SK-N-SH treated with all-trans-retinoic acid at 6 μM for 48 hours (cell line): ENCODE measurements around the gene DBN1.

Experiments used
- ATAC-seq: fragments of 200-7000 bp; cut with Tn5 transposase; 3 replicates; pipeline ENCODE4 v1.9.1; 2020; ENCODE audit warnings: mild to moderate bottlenecking, moderate library complexity
- ARNTL ChIP-seq: fragments of 450-650 bp; formaldehyde crosslinking; IDR thresholded peaks from 2 replicates; pipeline ENCODE4 v1.5.0; 2020; ENCODE audit warnings: low read depth, mild to moderate bottlenecking, moderate library complexity, borderline replicate concordance
- BACH2 ChIP-seq: fragments of 250-450 bp; sonication (Bioruptor Pico); IDR thresholded peaks from 2 replicates; pipeline ENCODE4 v1.9.0; 2021; ENCODE audit warnings: mild to moderate bottlenecking, borderline replicate concordance
- ESRRG ChIP-seq: fragments of 250-450 bp; sonication (Bioruptor Pico); IDR thresholded peaks from 2 replicates; pipeline ENCODE4 v1.6.1; 2021; ENCODE audit warnings: mild to moderate bottlenecking
- GLIS3 ChIP-seq: fragments of 250-450 bp; sonication (Bioruptor Pico); IDR thresholded peaks from 2 replicates; pipeline ENCODE4 v1.5.0; 2020; ENCODE audit warnings: mild to moderate bottlenecking, moderate library complexity
- ISL1 ChIP-seq: fragments of 250-450 bp; sonication (Bioruptor Pico); IDR thresholded peaks from 2 replicates; pipeline ENCODE4 v2.1.2; 2022; ENCODE audit warnings: mild to moderate bottlenecking, moderate library complexity
- PPARA ChIP-seq: fragments of 250-450 bp; sonication (Bioruptor Pico); IDR thresholded peaks from 2 replicates; pipeline ENCODE4 v1.5.0; 2020; ENCODE audit warnings: mild to moderate bottlenecking, borderline replicate concordance
- RARB ChIP-seq: fragments of 250-450 bp; sonication (Bioruptor Pico); IDR thresholded peaks from 2 replicates; pipeline ENCODE4 v1.8.0; 2021; ENCODE audit warnings: mild to moderate bottlenecking, moderate library complexity
- SNAI2 ChIP-seq: fragments of 250-450 bp; sonication (Bioruptor Pico); IDR thresholded peaks from 2 replicates; pipeline ENCODE4 v1.5.0; 2020; ENCODE audit warnings: mild to moderate bottlenecking, moderate library complexity
- TCF4 ChIP-seq: fragments of 250-450 bp; sonication (Bioruptor Pico); IDR thresholded peaks from 2 replicates; pipeline ENCODE4 v1.8.0; 2021; ENCODE audit warnings: mild to moderate bottlenecking, moderate library complexity, borderline replicate concordance
- TOX ChIP-seq: fragments of 250-450 bp; sonication (Bioruptor Pico); IDR thresholded peaks from 2 replicates; pipeline ENCODE4 v1.8.0; 2021; ENCODE audit warnings: mild to moderate bottlenecking, moderate library complexity, borderline replicate concordance
- ZC3H10 ChIP-seq: fragments of 250-450 bp; sonication (Bioruptor Pico); IDR thresholded peaks from 2 replicates; pipeline ENCODE4 v1.5.1; 2021; ENCODE audit warnings: mild to moderate bottlenecking, moderate library complexity
- ZFP3 ChIP-seq: fragments of 250-450 bp; sonication (Bioruptor Pico); IDR thresholded peaks from 2 replicates; pipeline ENCODE4 v1.5.0; 2020; ENCODE audit warnings: mild to moderate bottlenecking, moderate library complexity
- ZFP30 ChIP-seq: fragments of 450-650 bp; formaldehyde crosslinking; IDR thresholded peaks from 2 replicates; pipeline ENCODE4 v1.5.0; 2022; ENCODE audit warnings: mild to moderate bottlenecking, moderate library complexity
- ZNF565 ChIP-seq: fragments of 450-650 bp; formaldehyde crosslinking; conservative IDR thresholded peaks from 2 replicates; pipeline ENCODE4 v1.5.0; 2020; ENCODE audit warnings: low read depth, mild to moderate bottlenecking, moderate library complexity
- ZNF8 ChIP-seq: fragments of 450-650 bp; formaldehyde crosslinking; IDR thresholded peaks from 2 replicates; pipeline ENCODE4 v1.5.0; 2020; ENCODE audit warnings: mild to moderate bottlenecking, moderate library complexity
- TF ChIP-seq, protein P1 (sequence below): fragments of 250-450 bp; sonication (Bioruptor Pico); IDR thresholded peaks from 2 replicates; pipeline ENCODE4 v1.5.1; 2021; ENCODE audit warnings: mild to moderate bottlenecking, moderate library complexity
- TF ChIP-seq, protein P2 (sequence below): fragments of 250-450 bp; sonication (Bioruptor Pico); IDR thresholded peaks from 2 replicates; pipeline ENCODE4 v1.5.0; 2020; ENCODE audit warnings: mild to moderate bottlenecking, moderate library complexity
- TF ChIP-seq, protein P3 (sequence below): fragments of 250-450 bp; sonication (Bioruptor Pico); IDR thresholded peaks from 2 replicates; pipeline ENCODE4 v1.8.0; 2021; ENCODE audit warnings: low read depth, mild to moderate bottlenecking, moderate library complexity, borderline replicate concordance
- TF ChIP-seq, protein P4 (sequence below): fragments of 250-450 bp; sonication (Bioruptor Pico); IDR thresholded peaks from 2 replicates; pipeline ENCODE4 v1.5.1; 2020; ENCODE audit warnings: low read depth, mild to moderate bottlenecking, moderate library complexity
- TF ChIP-seq, protein P5 (sequence below): fragments of 250-450 bp; sonication (Bioruptor Pico); IDR thresholded peaks from 2 replicates; pipeline ENCODE4 v1.8.0; 2020; ENCODE audit warnings: mild to moderate bottlenecking, moderate library complexity, borderline replicate concordance

The DBN1 gene

DNA sequence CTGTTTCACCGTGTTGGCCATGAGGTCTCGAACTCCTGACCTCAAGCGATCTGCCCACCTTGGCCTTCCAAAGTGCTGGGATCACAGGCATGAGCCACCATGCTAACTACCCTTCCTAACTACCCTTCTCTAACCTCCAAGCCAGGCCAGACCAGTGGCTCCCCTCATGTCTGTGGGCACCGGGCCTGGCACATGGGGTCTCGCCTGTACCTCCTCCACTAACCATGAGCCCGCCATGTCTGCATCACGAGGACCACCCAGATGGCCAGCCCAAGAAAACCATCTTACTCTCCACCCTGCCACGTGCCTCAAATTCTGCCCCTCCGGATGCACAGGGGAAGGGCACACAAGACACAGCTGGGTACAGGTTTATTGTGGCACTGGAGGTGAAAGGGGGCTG, 9.6 kb upstream of the DBN1 start:
- no peak for ATAC-seq
- TF ChIP-seq ZC3H10 (CRISPR knock-in tag): no peak
- TF ChIP-seq GLIS3 (CRISPR knock-in tag): no peak
- TF ChIP-seq, protein P1, sequence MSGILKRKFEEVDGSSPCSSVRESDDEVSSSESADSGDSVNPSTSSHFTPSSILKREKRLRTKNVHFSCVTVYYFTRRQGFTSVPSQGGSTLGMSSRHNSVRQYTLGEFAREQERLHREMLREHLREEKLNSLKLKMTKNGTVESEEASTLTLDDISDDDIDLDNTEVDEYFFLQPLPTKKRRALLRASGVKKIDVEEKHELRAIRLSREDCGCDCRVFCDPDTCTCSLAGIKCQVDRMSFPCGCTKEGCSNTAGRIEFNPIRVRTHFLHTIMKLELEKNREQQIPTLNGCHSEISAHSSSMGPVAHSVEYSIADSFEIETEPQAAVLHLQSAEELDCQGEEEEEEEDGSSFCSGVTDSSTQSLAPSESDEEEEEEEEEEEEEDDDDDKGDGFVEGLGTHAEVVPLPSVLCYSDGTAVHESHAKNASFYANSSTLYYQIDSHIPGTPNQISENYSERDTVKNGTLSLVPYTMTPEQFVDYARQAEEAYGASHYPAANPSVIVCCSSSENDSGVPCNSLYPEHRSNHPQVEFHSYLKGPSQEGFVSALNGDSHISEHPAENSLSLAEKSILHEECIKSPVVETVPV (CRISPR knock-in tag): no peak
- TF ChIP-seq PPARA (CRISPR knock-in tag): no peak
- TF ChIP-seq, protein P2, sequence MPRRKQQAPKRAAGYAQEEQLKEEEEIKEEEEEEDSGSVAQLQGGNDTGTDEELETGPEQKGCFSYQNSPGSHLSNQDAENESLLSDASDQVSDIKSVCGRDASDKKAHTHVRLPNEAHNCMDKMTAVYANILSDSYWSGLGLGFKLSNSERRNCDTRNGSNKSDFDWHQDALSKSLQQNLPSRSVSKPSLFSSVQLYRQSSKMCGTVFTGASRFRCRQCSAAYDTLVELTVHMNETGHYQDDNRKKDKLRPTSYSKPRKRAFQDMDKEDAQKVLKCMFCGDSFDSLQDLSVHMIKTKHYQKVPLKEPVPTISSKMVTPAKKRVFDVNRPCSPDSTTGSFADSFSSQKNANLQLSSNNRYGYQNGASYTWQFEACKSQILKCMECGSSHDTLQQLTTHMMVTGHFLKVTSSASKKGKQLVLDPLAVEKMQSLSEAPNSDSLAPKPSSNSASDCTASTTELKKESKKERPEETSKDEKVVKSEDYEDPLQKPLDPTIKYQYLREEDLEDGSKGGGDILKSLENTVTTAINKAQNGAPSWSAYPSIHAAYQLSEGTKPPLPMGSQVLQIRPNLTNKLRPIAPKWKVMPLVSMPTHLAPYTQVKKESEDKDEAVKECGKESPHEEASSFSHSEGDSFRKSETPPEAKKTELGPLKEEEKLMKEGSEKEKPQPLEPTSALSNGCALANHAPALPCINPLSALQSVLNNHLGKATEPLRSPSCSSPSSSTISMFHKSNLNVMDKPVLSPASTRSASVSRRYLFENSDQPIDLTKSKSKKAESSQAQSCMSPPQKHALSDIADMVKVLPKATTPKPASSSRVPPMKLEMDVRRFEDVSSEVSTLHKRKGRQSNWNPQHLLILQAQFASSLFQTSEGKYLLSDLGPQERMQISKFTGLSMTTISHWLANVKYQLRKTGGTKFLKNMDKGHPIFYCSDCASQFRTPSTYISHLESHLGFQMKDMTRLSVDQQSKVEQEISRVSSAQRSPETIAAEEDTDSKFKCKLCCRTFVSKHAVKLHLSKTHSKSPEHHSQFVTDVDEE (CRISPR knock-in tag): no peak
- TF ChIP-seq ZFP3 (CRISPR knock-in tag): no peak
- no peak for TF ChIP-seq ARNTL (CRISPR knock-in tag)
- TF ChIP-seq, protein P3, sequence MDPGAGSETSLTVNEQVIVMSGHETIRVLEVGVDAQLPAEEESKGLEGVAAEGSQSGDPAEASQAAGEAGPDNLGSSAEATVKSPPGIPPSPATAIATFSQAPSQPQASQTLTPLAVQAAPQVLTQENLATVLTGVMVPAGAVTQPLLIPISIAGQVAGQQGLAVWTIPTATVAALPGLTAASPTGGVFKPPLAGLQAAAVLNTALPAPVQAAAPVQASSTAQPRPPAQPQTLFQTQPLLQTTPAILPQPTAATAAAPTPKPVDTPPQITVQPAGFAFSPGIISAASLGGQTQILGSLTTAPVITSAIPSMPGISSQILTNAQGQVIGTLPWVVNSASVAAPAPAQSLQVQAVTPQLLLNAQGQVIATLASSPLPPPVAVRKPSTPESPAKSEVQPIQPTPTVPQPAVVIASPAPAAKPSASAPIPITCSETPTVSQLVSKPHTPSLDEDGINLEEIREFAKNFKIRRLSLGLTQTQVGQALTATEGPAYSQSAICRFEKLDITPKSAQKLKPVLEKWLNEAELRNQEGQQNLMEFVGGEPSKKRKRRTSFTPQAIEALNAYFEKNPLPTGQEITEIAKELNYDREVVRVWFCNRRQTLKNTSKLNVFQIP (CRISPR knock-in tag): no peak
- TF ChIP-seq ESRRG (CRISPR knock-in tag): no peak
- TF ChIP-seq, protein P4, sequence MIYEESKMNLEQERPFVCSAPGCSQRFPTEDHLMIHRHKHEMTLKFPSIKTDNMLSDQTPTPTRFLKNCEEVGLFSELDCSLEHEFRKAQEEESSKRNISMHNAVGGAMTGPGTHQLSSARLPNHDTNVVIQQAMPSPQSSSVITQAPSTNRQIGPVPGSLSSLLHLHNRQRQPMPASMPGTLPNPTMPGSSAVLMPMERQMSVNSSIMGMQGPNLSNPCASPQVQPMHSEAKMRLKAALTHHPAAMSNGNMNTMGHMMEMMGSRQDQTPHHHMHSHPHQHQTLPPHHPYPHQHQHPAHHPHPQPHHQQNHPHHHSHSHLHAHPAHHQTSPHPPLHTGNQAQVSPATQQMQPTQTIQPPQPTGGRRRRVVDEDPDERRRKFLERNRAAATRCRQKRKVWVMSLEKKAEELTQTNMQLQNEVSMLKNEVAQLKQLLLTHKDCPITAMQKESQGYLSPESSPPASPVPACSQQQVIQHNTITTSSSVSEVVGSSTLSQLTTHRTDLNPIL (CRISPR knock-in tag): no peak
- TF ChIP-seq RARB (CRISPR knock-in tag): no peak
- TF ChIP-seq ZFP30 (CRISPR knock-in tag): no peak
- TF ChIP-seq SNAI2 (CRISPR knock-in tag): no peak
- TF ChIP-seq BACH2: no peak
- TF ChIP-seq ZNF565 (CRISPR knock-in tag): no peak
- no peak for TF ChIP-seq TOX (CRISPR knock-in tag)
- TF ChIP-seq ISL1 (CRISPR knock-in tag): no peak
- no peak for TF ChIP-seq ZNF8
- no peak for TF ChIP-seq TCF4
- TF ChIP-seq, all 23 proteins: peak for 0

DNA sequence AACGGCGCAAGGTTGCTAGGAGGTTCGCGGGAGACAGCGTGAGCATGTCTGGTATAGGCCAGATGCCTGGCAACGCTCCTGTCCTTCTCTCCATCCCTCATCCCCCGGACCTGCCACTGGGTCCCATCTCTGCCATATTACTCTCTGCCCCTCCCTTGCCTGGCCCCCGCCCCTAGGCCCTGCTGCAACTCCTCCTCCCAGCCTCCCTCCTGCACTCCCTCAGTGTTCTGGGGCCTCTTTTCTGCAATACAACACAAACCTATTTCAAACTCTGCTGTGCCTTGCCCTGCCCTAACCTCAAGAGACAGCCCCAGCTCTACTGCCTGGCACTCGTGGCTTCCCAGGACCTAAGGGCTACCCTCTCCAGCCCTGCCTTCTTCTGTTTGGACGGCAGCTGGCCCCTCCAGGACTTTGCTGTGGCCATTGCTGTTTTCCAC, 8.9 kb upstream of the DBN1 start:
- ATAC-seq: peak; percentile 1

More for the DNA sequence above, 8.9 kb upstream of the DBN1 start:
- TF ChIP-seq, protein P1 (CRISPR knock-in tag): no peak
- TF ChIP-seq, protein P5, sequence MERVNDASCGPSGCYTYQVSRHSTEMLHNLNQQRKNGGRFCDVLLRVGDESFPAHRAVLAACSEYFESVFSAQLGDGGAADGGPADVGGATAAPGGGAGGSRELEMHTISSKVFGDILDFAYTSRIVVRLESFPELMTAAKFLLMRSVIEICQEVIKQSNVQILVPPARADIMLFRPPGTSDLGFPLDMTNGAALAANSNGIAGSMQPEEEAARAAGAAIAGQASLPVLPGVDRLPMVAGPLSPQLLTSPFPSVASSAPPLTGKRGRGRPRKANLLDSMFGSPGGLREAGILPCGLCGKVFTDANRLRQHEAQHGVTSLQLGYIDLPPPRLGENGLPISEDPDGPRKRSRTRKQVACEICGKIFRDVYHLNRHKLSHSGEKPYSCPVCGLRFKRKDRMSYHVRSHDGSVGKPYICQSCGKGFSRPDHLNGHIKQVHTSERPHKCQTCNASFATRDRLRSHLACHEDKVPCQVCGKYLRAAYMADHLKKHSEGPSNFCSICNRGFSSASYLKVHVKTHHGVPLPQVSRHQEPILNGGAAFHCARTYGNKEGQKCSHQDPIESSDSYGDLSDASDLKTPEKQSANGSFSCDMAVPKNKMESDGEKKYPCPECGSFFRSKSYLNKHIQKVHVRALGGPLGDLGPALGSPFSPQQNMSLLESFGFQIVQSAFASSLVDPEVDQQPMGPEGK: peak; percentile 35; the same call in 1 of the 2 replicates
- TF ChIP-seq ZFP30 (CRISPR knock-in tag): no peak
- TF ChIP-seq, all 23 proteins: peak for 1
